HG03439 (cell line): ENCODE measurements around the gene ITPA.

Source experiments
- ATAC-seq: cut with Tn5 transposase; IDR thresholded peaks from one replicate; pipeline ENCODE4 v1.9.1; 2021; ENCODE audit warnings: mild to moderate bottlenecking, moderate library complexity; ENCODE audit not compliant: unreplicated experiment

ITPA gene

DNA sequence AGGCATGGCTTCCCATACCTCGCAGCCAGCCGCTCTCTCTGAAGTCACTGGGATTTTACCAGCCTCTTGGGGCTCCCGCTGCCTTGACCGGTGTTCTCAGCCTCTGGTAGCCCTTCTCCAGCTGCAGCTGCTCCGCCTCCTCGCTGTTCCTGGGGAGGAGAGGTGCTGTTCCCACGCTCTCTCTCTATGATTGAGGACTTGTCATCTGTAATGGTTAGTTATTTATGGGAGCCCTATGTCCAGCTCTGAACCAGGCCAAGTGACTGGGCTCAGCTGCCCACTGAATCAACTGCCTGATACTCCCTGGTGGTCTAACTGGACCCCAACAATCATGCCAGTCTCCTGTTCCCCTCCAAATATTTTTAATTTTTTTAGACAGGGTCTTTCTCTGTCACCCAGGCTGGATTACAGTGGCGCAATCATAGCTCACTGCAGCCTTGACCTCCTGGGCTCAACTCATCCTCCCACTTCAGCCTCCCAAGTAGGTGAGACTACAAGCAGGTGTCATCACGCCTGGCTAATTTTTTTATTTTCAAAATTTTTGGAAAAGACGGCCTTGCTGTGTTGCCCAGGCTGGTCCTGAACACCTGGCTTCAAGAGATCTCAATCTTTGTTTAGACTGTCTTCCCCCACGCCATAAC is 34.5 kb downstream of the ITPA start:
- no peak for ATAC-seq

GRCh38 chr20:3244613-3245012 is 35.3 kb downstream of the ITPA start:
- no peak for ATAC-seq

- no peak for ATAC-seq
These were observed 35.9 kb downstream of the ITPA start for GRCh38 chr20:3245156-3245555.

- no peak for ATAC-seq
These were observed 36.4 kb downstream of the ITPA start for GRCh38 chr20:3245711-3246110.

DNA sequence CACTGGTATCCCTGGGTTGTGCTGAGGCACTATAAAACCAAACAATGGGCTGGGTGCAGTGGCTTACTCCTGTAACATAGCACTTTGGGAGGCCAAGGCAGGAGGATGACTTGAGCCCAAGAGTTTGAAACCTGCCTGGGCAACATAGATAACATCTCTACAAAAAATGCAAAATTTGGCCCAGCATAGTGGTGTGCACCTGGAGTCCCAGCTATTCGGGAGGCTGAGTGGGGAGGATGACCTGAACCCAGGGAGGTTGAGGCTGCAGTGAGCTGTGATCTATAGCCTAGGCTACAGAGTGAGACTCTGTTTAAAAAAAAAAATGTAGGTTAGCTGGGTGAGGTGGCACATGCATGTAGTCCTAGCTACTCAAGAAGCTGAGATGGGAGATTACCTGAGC is 37.4 kb downstream of the ITPA start:
- no peak for ATAC-seq

- no peak for ATAC-seq
These were observed 38.3 kb downstream of the ITPA start for GRCh38 chr20:3247638-3248037.

DNA sequence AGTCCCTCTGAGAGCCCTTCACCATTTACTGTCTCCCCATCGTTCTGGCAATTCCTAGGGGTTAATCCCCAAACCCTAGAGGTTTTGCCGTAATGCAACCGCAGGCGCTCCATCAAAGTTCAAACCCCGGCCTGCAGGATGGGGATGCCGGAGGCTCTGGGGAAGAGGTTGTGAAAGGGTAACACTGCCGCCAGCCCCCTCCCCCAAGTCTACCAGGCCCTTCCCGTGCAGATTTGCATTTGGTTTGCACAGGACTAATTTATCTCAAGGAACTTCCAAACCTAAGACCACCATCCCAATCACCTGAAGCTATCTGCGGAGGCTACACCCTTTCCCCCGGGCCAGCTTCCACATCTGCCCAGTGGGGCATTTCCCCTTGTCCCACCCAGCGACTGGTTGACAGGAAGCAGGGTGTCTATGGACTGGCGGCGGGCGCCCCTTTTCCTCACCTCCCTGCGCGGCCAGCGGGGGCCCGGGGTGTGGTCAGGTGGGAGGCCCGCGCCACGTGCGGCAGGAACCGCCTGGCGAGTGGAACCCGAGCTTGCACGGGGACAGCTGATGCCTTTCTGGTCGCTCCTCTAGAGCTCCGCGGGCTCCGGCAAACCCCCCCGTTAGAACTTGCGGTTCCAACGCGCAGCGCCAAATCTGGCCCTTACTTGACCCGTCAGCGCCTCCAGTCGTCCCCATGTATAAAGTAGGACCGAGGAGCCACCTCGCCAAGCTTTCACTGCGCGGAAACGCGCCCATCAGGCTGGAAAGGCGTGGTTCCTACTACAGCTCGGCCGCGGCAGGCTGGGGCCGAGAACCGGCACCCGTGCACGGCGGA is 39.1 kb downstream of the ITPA start:
- no peak for ATAC-seq

DNA sequence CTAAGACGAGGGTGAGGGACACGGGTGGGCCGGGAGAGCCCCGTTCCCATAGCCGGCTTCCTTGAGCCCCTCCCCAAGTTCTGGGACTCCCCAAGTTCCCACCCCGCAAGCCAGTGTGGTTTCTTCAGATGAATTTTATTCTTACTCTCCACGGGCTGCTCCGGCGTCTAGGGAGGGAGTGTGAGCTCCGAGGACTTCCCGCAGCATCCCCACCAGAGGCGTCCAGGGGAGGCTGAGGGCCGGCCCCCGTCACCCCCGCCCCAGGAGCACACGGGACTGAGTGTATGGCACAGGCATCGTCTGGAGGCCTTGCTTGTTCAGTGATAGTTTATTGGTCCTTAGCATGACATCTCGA is 39.7 kb downstream of the ITPA start:
- no peak for ATAC-seq

DNA sequence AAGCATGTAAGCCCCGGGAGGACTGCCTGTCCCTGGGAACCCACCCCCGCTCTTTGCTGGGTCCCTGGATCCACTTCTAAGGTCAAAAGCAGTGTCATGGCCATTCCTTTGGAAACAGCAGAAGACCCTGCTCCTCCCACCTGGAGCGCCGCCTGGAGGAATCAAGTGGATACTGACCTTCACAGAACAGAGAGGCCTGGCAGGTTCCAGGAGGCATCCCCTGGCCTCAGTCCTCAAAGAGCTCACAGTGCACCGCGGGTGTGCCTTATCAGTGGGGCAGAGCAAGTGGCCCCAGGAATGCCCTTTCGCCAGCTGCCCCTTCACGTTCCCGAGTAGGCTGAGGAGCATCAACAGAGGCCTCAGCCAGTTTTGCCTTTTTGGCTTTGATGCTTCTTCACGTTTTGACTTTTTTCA is 40.8 kb downstream of the ITPA start:
- no peak for ATAC-seq

GRCh38 chr20:3251806-3252205 is 42.5 kb downstream of the ITPA start:
- ATAC-seq = no peak

- no peak for ATAC-seq
These were observed 46.4 kb downstream of the ITPA start for GRCh38 chr20:3255728-3256127.

DNA sequence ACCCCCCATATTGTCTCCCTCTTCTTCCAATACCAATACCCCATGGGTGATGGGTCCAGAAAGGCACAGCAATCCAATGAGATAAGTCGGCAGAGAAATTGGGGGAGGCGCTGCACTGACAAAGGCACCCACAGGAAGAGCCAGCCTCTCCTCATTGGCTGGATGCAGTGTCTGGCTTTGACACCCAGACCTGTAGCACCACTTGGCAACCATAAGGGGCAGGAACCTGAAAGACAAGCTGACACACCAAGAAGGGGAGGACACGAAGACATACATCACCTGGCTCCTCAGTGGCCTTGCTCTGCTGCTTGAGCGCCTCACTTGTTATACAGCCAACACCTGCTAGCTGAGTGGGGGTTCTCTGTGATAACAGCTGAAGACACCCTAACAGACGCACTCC is 49.1 kb downstream of the ITPA start:
- ATAC-seq = no peak

GRCh38 chr20:3262566-3262965 is 53.3 kb downstream of the ITPA start:
- ATAC-seq = no peak

DNA sequence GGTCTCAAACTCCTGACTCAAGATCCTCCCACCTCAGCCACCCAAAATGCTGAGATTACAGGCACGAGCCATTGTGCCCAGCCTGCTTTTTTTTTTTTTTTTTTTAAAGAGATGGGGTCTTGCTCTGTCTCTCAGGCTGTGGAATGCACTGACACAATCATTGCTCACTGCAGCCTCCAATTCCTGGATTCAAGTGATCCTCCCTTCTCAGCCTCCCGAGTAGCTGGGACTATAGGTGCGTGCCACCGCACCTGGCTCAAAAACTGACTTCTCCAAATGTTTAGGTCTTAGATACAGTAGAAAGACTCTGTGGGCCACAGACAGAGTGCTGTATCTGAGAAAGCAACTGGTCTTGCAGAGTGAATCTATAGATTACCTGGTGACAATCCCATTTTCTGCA is 60.8 kb downstream of the ITPA start:
- no peak for ATAC-seq

DNA sequence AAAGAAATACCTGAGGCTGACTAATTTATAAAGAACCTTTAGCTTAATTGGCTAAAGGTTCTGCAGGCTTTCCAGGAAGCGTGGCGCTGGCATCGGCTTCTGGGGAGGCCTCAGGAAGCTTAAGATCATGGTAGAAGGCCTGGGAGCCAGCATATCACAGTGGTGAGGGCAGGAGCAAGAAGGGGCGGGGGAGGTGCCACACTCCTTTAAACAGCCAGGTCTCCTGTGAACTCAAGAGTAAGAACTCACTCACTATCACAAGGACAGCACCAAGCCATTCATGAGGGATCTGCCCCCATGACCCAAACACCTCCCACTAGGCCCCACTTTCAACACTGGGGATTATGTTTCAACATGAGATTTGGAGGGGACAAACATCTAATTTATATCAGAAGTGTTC is 64.1 kb downstream of the ITPA start:
- no peak for ATAC-seq
